IMR-90 (cell line): Measurements from ENCODE around the gene RAB3GAP2. TPM values are rescaled to one million over a fixed set of nuclear protein-coding genes. Genes with fewer than 3 reads are reported as not detected.
"Not testable (repeated sequence)": the region's sequence is repeated elsewhere in the genome, so short reads cannot be mapped to it uniquely, and the experiment has no call there.

Experiments
- ATAC-seq: fragments of 200-7000 bp; cut with Tn5 transposase; 2 replicates; pipeline ENCODE4 v1.9.1; 2020; ENCODE audit warnings: low read depth, mild to moderate bottlenecking, moderate library complexity
- BruUV-seq: library from RNA; stranded (reverse); fragments of 400-500 nt; replicated peaks from 2 replicates; lab custom pipeline; 2021; lab: Mats Ljungman, UMichigan
- CTCF ChIA-PET: fragments of 300-600 bp; formaldehyde crosslinking; extraction: SDS; loops from one replicate; lab custom pipeline; 2021; ENCODE audit warnings: antibody characterized with exemption; lab: Yijun Ruan, JAX
- POLR2A ChIA-PET: fragments of 300-600 bp; sonication (Branson Sonifier 250); formaldehyde crosslinking; loops from one replicate; lab custom pipeline; 2022; ENCODE audit warnings: antibody characterized with exemption; ENCODE audit not compliant: unreplicated experiment; lab: Charles Lee
- DNase-seq: peaks from one replicate; pipeline ENCODE4 v3.0.0; 2013
- H2AFZ ChIP-seq: replicated peaks from 2 replicates; pipeline ENCODE3; 2013; ENCODE audit warnings: low read length, mild to moderate bottlenecking; ENCODE audit not compliant: poor library complexity
- H2AK5ac ChIP-seq: 2 replicates; pipeline ENCODE4 v1.6.1; 2013; ENCODE audit warnings: low read depth, low read length, inconsistent platforms
- H2AK9ac ChIP-seq: replicated peaks from 2 replicates; pipeline ENCODE3; 2013; ENCODE audit warnings: mild to moderate bottlenecking, low read depth, low read length, moderate library complexity; ENCODE audit not compliant: poor library complexity
- H2BK120ac ChIP-seq: 2 replicates; pipeline ENCODE4 v1.6.1; 2013; ENCODE audit warnings: low read depth, low read length, inconsistent platforms
- H2BK15ac ChIP-seq: 3 replicates; pipeline ENCODE4 v1.6.1; 2013; ENCODE audit warnings: low read depth, low read length, inconsistent platforms
- H2BK20ac ChIP-seq: 2 replicates; pipeline ENCODE4 v1.6.1; 2013; ENCODE audit warnings: low read depth, mild to moderate bottlenecking, inconsistent platforms, low read length, moderate library complexity
- H2BK5ac ChIP-seq: 2 replicates; pipeline ENCODE4 v1.6.1; 2013; ENCODE audit warnings: mild to moderate bottlenecking, low read depth, low read length, inconsistent platforms; ENCODE audit not compliant: poor library complexity, severe bottlenecking
- H3K14ac ChIP-seq: replicated peaks from 2 replicates; pipeline ENCODE4 v1.6.1; 2013; ENCODE audit warnings: low read depth, low read length, inconsistent platforms
- H3K18ac ChIP-seq: 2 replicates; pipeline ENCODE4 v1.6.1; 2013; ENCODE audit warnings: low read depth, low read length, control low read depth
- H3K23ac ChIP-seq: 2 replicates; pipeline ENCODE4 v1.6.1; 2013; ENCODE audit warnings: low read depth, low read length, inconsistent platforms
- H3K27ac ChIP-seq: 2 replicates; pipeline ENCODE4 v1.5.1; 2013; ENCODE audit warnings: mild to moderate bottlenecking, control low read depth, low read length; ENCODE audit not compliant: insufficient read depth
- H3K27me3 ChIP-seq: 2 replicates; pipeline ENCODE4 v1.6.1; 2013; ENCODE audit warnings: low read length; ENCODE audit not compliant: control insufficient read depth, insufficient read depth
- H3K36me3 ChIP-seq: 2 replicates; pipeline ENCODE4 v1.6.1; 2013; ENCODE audit warnings: low read length, mixed read lengths; ENCODE audit not compliant: control insufficient read depth, insufficient read depth
- H3K4ac ChIP-seq: 2 replicates; pipeline ENCODE4 v1.6.1; 2013; ENCODE audit warnings: low read depth, low read length, inconsistent platforms
- H3K4me1 ChIP-seq: 2 replicates; pipeline ENCODE4 v1.6.1; 2013; ENCODE audit warnings: low read length, mixed read lengths; ENCODE audit not compliant: control insufficient read depth, insufficient read depth
- H3K4me2 ChIP-seq: 2 replicates; pipeline ENCODE4 v1.6.1; 2013; ENCODE audit warnings: low read depth, mild to moderate bottlenecking, control low read depth, low read length, moderate library complexity
- H3K4me3 ChIP-seq: 2 replicates; pipeline ENCODE4 v1.5.1; 2013; ENCODE audit warnings: low read depth, mild to moderate bottlenecking, control low read depth, low read length, moderate library complexity; ENCODE audit not compliant: insufficient read depth
- H3K56ac ChIP-seq: 2 replicates; pipeline ENCODE4 v1.6.1; 2013; ENCODE audit warnings: low read length, inconsistent platforms; ENCODE audit not compliant: insufficient read depth; ENCODE audit errors: extremely low read depth
- H3K79me1 ChIP-seq, 2 experiments: 2 replicates each; pipeline ENCODE4 v1.6.1; 2013; ENCODE audit warnings: low read length in 2 of 2, inconsistent platforms in 1 of 2, low read depth in 1 of 2
- H3K9ac ChIP-seq: 2 replicates; pipeline ENCODE4 v1.6.1; 2013; ENCODE audit warnings: low read depth, low read length, control low read depth
- H3K9me1 ChIP-seq: 2 replicates; pipeline ENCODE4 v1.6.1; 2013; ENCODE audit warnings: low read length, inconsistent platforms; ENCODE audit not compliant: insufficient read depth
- H3K9me3 ChIP-seq: 2 replicates; pipeline ENCODE4 v1.6.1; 2013; ENCODE audit warnings: low read length; ENCODE audit not compliant: control insufficient read depth, insufficient read depth
- H4K20me1 ChIP-seq: 2 replicates; pipeline ENCODE4 v1.6.1; 2013; ENCODE audit warnings: low read length, inconsistent platforms; ENCODE audit not compliant: insufficient read depth
- H4K5ac ChIP-seq: 2 replicates; pipeline ENCODE4 v1.6.1; 2013; ENCODE audit warnings: mild to moderate bottlenecking, low read depth, low read length, control low read depth
- H4K8ac ChIP-seq, 2 experiments: 2 replicates each; pipeline ENCODE4 v1.6.1; 2013; ENCODE audit warnings: low read depth in 2 of 2, low read length in 2 of 2, control low read depth in 1 of 2, inconsistent platforms in 1 of 2
- H4K91ac ChIP-seq: 2 replicates; pipeline ENCODE4 v1.6.1; 2013; ENCODE audit warnings: low read depth, low read length, inconsistent platforms; ENCODE audit not compliant: insufficient read depth
- WGBS, 2 experiments: methylation state at CpG; one replicate each; pipeline versions ENCODE4 v1.1.5 to v1.1.7; 2013; ENCODE audit warnings: missing lambda C conversion rate in 2 of 2; ENCODE audit not compliant: insufficient read length in 1 of 2; ENCODE audit errors: extremely low coverage in 2 of 2; 5-methylcytosine and 5-hydroxymethylcytosine counted together
- dilution Hi-C: fragments of 300-500 bp; cut with HindIII; formaldehyde crosslinking; loops from one replicate; pipeline ENCODE4 v1.14.3; 2018; ENCODE audit warnings: low sequenced_read_pairs; ENCODE audit not compliant: unreplicated experiment
- in situ Hi-C: fragments of 300-500 bp; cut with MboI; formaldehyde crosslinking; loops from 3 replicates; pipeline ENCODE4 v1.14.3; 2019; ENCODE audit warnings: low sequenced_read_pairs, inconsistent platforms, mixed read lengths
- intact Hi-C: fragments of 100-400 bp; cut with micrococcal nuclease; formaldehyde crosslinking; loops from 2 replicates; pipeline ENCODE4 v1.10.0; 2022
- polyA plus RNA-seq, 3 experiments: library from polyadenylated mRNA; depleted of rRNA; stranded (reverse); fragments of >200 nt; gene quantifications; 2 replicates each; pipeline ENCODE4 v1.2.3, GENCODE V29; 2012; ENCODE audit warnings: low replicate concordance in 1 of 3
- total RNA-seq: library from RNA; depleted of rRNA; stranded (reverse); fragments of >200 nt; gene quantifications from 2 replicates; pipeline ENCODE4 v1.2.3, GENCODE V29; 2012

Gene RAB3GAP2
- total and polyA plus RNA-seq, 2 of the 4 experiments (the other 2 are of a cell fraction) = 12.3 to 37.8 TPM

GRCh38 chr1:220248715-220249265 is 23.5 kb downstream of the RAB3GAP2 start:
- H2BK20ac ChIP-seq, H4K91ac ChIP-seq, intact Hi-C loops, in situ Hi-C loops, H3K9me1 ChIP-seq, dilution Hi-C loops, H2BK5ac ChIP-seq, H2BK120ac ChIP-seq, H2AK9ac ChIP-seq, H3K14ac ChIP-seq, H3K4me2 ChIP-seq, H3K23ac ChIP-seq, H4K5ac ChIP-seq, H4K8ac ChIP-seq, H3K27ac ChIP-seq, ATAC-seq, H3K27me3 ChIP-seq, DNase-seq, H3K56ac ChIP-seq, H2BK15ac ChIP-seq, H3K4ac ChIP-seq, H3K18ac ChIP-seq, H2AFZ ChIP-seq, POLR2A ChIA-PET, H3K4me1 ChIP-seq, H2AK5ac ChIP-seq, H4K20me1 ChIP-seq, BruUV-seq, H3K4me3 ChIP-seq, H3K9ac ChIP-seq: not testable (repeated sequence)
- CTCF ChIA-PET = interaction anchor here (0.6 kb wide), 1 partner anchor 562 kb away, joined by 3 read pairs; no protein-coding TSS in a partner anchor
- peaks cover 24% of the 10 kb centered on the region for H3K36me3 ChIP-seq
- H3K9me3 ChIP-seq = peaks cover 12% of the 10 kb centered on the region
- WGBS, 2 experiments = 100% methylated on average over 1 of the region's 3 CpGs; no CpG with 5 or more reads in 1 of the 2 experiments
- H3K79me1 ChIP-seq = peaks cover 24 to 31% of the 10 kb centered on the region in 2 experiments; a peak in 3 of 4 replicates

GRCh38 chr1:220245900-220246299 is 26.4 kb downstream of the RAB3GAP2 start:
- in situ Hi-C loops, H3K9ac ChIP-seq, intact Hi-C loops, DNase-seq, H2BK15ac ChIP-seq, H3K14ac ChIP-seq, H3K27me3 ChIP-seq, H2BK120ac ChIP-seq, H3K18ac ChIP-seq, H4K91ac ChIP-seq, H4K8ac ChIP-seq, H3K23ac ChIP-seq, H3K4me3 ChIP-seq, H4K5ac ChIP-seq, dilution Hi-C loops, H2BK5ac ChIP-seq, ATAC-seq, H2AFZ ChIP-seq, H2BK20ac ChIP-seq, H3K4me2 ChIP-seq, H2AK5ac ChIP-seq, CTCF ChIA-PET, H3K56ac ChIP-seq, H3K4me1 ChIP-seq, H3K4ac ChIP-seq, BruUV-seq, POLR2A ChIA-PET, H3K9me1 ChIP-seq, H2AK9ac ChIP-seq, H3K27ac ChIP-seq, H3K36me3 ChIP-seq: not testable (repeated sequence)
- H3K79me1 ChIP-seq = peaks cover 16 to 24% of the 10 kb centered on the region in 2 experiments; a peak in 3 of 4 replicates
- peaks cover 12% of the 10 kb centered on the region for H3K9me3 ChIP-seq
- no CpG with 5 or more reads among the region's 6 CpGs for WGBS, 2 experiments
- peaks cover 10% of the 10 kb centered on the region; the same call in 1 of the 2 replicates for H4K20me1 ChIP-seq
